Osteocyte (in vitro differentiated cells): Measurements from ENCODE around the gene RSU1. TPM values are rescaled to one million over a fixed set of nuclear protein-coding genes. Genes with fewer than 3 reads are reported as not detected.

Experiments
- DNase-seq: peaks from one replicate; pipeline ENCODE4 v3.0.0; 2021; ENCODE audit warnings: mixed read lengths; ENCODE audit not compliant: unreplicated experiment; ENCODE audit errors: extremely low spot score
- H3K27ac Mint-ChIP-seq: one replicate; pipeline ENCODE4 v1.8.0; 2021; ENCODE audit warnings: mild to moderate bottlenecking, mixed read lengths; ENCODE audit not compliant: unreplicated experiment
- H3K27me3 Mint-ChIP-seq: one replicate; pipeline ENCODE4 v1.8.0; 2021; ENCODE audit warnings: mixed read lengths; ENCODE audit not compliant: unreplicated experiment
- H3K36me3 Mint-ChIP-seq: one replicate; pipeline ENCODE4 v1.8.0; 2021; ENCODE audit warnings: mixed read lengths; ENCODE audit not compliant: unreplicated experiment
- H3K4me1 Mint-ChIP-seq: one replicate; pipeline ENCODE4 v1.8.0; 2021; ENCODE audit warnings: mixed read lengths; ENCODE audit not compliant: unreplicated experiment
- H3K4me3 Mint-ChIP-seq: one replicate; pipeline ENCODE4 v1.8.0; 2021; ENCODE audit warnings: mild to moderate bottlenecking, moderate library complexity, mixed read lengths; ENCODE audit not compliant: unreplicated experiment
- H3K9me3 Mint-ChIP-seq: one replicate; pipeline ENCODE4 v1.8.0; 2021; ENCODE audit warnings: mixed read lengths; ENCODE audit not compliant: unreplicated experiment
- CTCF ChIP-seq: fragments of 200-600 bp; sonication (generic); IDR thresholded peaks from 2 replicates; pipeline ENCODE4 v1.5.0; 2021; ENCODE audit warnings: antibody characterized with exemption, mild to moderate bottlenecking, moderate library complexity
- total RNA-seq: library from RNA; stranded (reverse); gene quantifications from 2 replicates; pipeline ENCODE4 v1.2.1, GENCODE V29; 2021

The RSU1 gene
- total RNA-seq, 1 donor from 2014 or later = 92.0 TPM

GRCh38 chr10:16819026-16819425 lies 1.8 kb upstream of the RSU1 start:
- Mint-ChIP-seq H3K9me3 (peaks cover 10% of the 10 kb centered on the region), H3K27ac (no peak overlapping the region), H3K36me3 (peaks cover 4% of the 10 kb centered on the region), H3K4me1 (peaks cover 27% of the 10 kb centered on the region), H3K27me3 (no peaks in the 10 kb centered on the region), H3K4me3 (no peak overlapping the region)
- no peak for TF ChIP-seq CTCF
- no peak for DNase-seq

GRCh38 chr10:16816830-16817124 lies 447 bp downstream of the RSU1 start:
- Mint-ChIP-seq H3K9me3 (peaks cover 3% of the 10 kb centered on the region), H3K36me3 (peaks cover 4% of the 10 kb centered on the region), H3K27ac (peak overlapping the region; percentile 87), H3K4me3 (peak overlapping the region; percentile 98), H3K27me3 (no peaks in the 10 kb centered on the region), H3K4me1 (peaks cover 32% of the 10 kb centered on the region)
- no peak for DNase-seq
- TF ChIP-seq CTCF = no peak

GRCh38 chr10:16816171-16816570 lies 1.1 kb downstream of the RSU1 start:
- DNase-seq = no peak
- Mint-ChIP-seq H3K4me3 (peak overlapping the region; percentile 98), H3K4me1 (peaks cover 36% of the 10 kb centered on the region), H3K9me3 (no peaks in the 10 kb centered on the region), H3K27me3 (no peaks in the 10 kb centered on the region), H3K36me3 (peaks cover 5% of the 10 kb centered on the region), H3K27ac (peak overlapping the region; percentile 87)
- TF ChIP-seq CTCF = no peak

- H3K4me3 Mint-ChIP-seq = no peak overlapping the region
- H3K9me3 Mint-ChIP-seq = no peaks in the 10 kb centered on the region
- no peak for TF ChIP-seq CTCF
- peaks cover 9% of the 10 kb centered on the region for H3K36me3 Mint-ChIP-seq
- peaks cover 36% of the 10 kb centered on the region for H3K4me1 Mint-ChIP-seq
- H3K27ac Mint-ChIP-seq = no peak overlapping the region
- H3K27me3 Mint-ChIP-seq = no peaks in the 10 kb centered on the region
- DNase-seq = no peak
Observed at GRCh38 chr10:16814012-16814411, 3.2 kb downstream of the RSU1 start.

GRCh38 chr10:16812676-16813075 lies 4.5 kb downstream of the RSU1 start:
- TF ChIP-seq CTCF = no peak
- Mint-ChIP-seq H3K27ac (peak overlapping the region; percentile 5), H3K4me1 (peaks cover 27% of the 10 kb centered on the region), H3K9me3 (no peaks in the 10 kb centered on the region), H3K4me3 (no peak overlapping the region), H3K27me3 (no peaks in the 10 kb centered on the region), H3K36me3 (peaks cover 10% of the 10 kb centered on the region)
- no peak for DNase-seq
